ENCODE results near the gene EGFR.

The EGFR gene

GRCh38 chr7:55036950-55037736 is 18.3 kb downstream of the EGFR start:
- no peak for DNase-seq (ENCODE audit: low read depth)

- DNase-seq (ENCODE audit: low read depth), result no peak
Observed at GRCh38 chr7:55043691-55044370, 25.0 kb downstream of the EGFR start.

- no peak for DNase-seq (ENCODE audit: low read depth)
Observed at GRCh38 chr7:55044371-55044717, 25.5 kb downstream of the EGFR start.

GRCh38 chr7:55044791-55045190 is 26.0 kb downstream of the EGFR start:
- no peak for DNase-seq (ENCODE audit: low read depth)

GRCh38 chr7:55046582-55047342 is 27.9 kb downstream of the EGFR start:
- no peak for DNase-seq (ENCODE audit: low read depth)

GRCh38 chr7:55048221-55048859 is 29.5 kb downstream of the EGFR start:
- DNase-seq (ENCODE audit: low read depth), result no peak

- no peak for DNase-seq (ENCODE audit: low read depth)
Observed at GRCh38 chr7:55050281-55050680, 31.5 kb downstream of the EGFR start.

- DNase-seq (ENCODE audit: low read depth), result no peak
Observed at GRCh38 chr7:55052081-55052480, 33.3 kb downstream of the EGFR start.

- DNase-seq (ENCODE audit: low read depth), result no peak
Observed at GRCh38 chr7:55052741-55053427, 34.1 kb downstream of the EGFR start.

- DNase-seq (ENCODE audit: low read depth), result no peak
Observed at GRCh38 chr7:55053651-55054571, 35.1 kb downstream of the EGFR start.

- no peak for DNase-seq (ENCODE audit: low read depth)
Observed at GRCh38 chr7:55054758-55055157, 35.9 kb downstream of the EGFR start.

- DNase-seq (ENCODE audit: low read depth), result no peak
Observed at GRCh38 chr7:55055479-55055878, 36.7 kb downstream of the EGFR start.

GRCh38 chr7:55056068-55056467 is 37.3 kb downstream of the EGFR start:
- no peak for DNase-seq (ENCODE audit: low read depth)

GRCh38 chr7:55056577-55057480 is 38.0 kb downstream of the EGFR start:
- no peak for DNase-seq (ENCODE audit: low read depth)

GRCh38 chr7:55058314-55058713 is 39.5 kb downstream of the EGFR start:
- no peak for DNase-seq (ENCODE audit: low read depth)

- DNase-seq (ENCODE audit: low read depth), result no peak
Observed at GRCh38 chr7:55059021-55059420, 40.2 kb downstream of the EGFR start.

- no peak for DNase-seq (ENCODE audit: low read depth)
Observed at GRCh38 chr7:55060085-55060484, 41.3 kb downstream of the EGFR start.

GRCh38 chr7:55060636-55061022 is 41.8 kb downstream of the EGFR start:
- no peak for DNase-seq (ENCODE audit: low read depth)

GRCh38 chr7:55061726-55062499 is 43.1 kb downstream of the EGFR start:
- DNase-seq (ENCODE audit: low read depth), result no peak
